ENCODE data around the gene HBP1.

DNA sequence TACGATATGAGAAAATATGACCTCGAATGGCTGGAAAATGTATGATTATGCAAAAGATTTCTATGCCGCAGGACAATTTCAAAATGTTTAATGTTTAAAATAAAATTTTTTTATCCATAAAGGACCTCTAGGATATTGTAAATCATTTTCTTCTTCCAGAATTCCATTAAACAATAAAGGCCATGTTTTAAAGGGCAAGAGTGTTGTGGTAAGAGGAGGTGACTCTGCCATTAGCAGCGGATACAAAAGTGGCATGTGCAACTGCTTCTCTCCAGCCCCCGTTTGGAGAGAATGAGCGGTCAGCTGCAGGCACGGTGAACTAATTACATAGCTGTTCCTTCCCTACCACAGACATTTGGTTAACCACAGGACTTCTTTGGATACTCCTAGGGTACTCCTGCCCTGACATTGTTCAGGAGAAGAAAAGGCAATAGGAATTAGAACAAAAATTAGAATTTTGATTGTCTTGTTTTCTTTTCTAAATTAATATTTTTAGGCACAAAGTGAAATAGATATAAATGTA lies 63.8 kb downstream of the HBP1 start:
- TF ChIP-seq, protein P1, sequence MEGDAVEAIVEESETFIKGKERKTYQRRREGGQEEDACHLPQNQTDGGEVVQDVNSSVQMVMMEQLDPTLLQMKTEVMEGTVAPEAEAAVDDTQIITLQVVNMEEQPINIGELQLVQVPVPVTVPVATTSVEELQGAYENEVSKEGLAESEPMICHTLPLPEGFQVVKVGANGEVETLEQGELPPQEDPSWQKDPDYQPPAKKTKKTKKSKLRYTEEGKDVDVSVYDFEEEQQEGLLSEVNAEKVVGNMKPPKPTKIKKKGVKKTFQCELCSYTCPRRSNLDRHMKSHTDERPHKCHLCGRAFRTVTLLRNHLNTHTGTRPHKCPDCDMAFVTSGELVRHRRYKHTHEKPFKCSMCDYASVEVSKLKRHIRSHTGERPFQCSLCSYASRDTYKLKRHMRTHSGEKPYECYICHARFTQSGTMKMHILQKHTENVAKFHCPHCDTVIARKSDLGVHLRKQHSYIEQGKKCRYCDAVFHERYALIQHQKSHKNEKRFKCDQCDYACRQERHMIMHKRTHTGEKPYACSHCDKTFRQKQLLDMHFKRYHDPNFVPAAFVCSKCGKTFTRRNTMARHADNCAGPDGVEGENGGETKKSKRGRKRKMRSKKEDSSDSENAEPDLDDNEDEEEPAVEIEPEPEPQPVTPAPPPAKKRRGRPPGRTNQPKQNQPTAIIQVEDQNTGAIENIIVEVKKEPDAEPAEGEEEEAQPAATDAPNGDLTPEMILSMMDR (IDR thresholded peaks at IDR 0.05) = no peak
- no peak for TF ChIP-seq POLR2A (IDR thresholded peaks at IDR 0.05)

Measured in lower leg skin (tissue), 3 donors.